Measurements from ENCODE around the gene USP50.
A peak's percentile ranks its signal among the peaks of the same experiment; 100 is the strongest.
"Not testable (repeated sequence)": the region's sequence is repeated elsewhere in the genome, so short reads cannot be mapped to it uniquely, and the experiment has no call there.

Gene USP50

GRCh38 chr15:50546566-50546965 is at the start of gene USP50:
TSS of gene USP50 (minus strand) at chr15:50546666. CDS start at chr15:50546525, 141 bp downstream.
- DNase-seq: no peak

GRCh38 chr15:50594311-50594710 is 47.8 kb upstream of the USP50 start:
- DNase-seq: no peak

GRCh38 chr15:50593761-50594160 is 47.3 kb upstream of the USP50 start:
- DNase-seq: no peak

- no peak for DNase-seq
Measured at GRCh38 chr15:50590288-50590687, 43.8 kb upstream of the USP50 start.

- DNase-seq: no peak
Measured at GRCh38 chr15:50577492-50577891, 31.0 kb upstream of the USP50 start.

GRCh38 chr15:50576166-50576565 is 29.7 kb upstream of the USP50 start:
- DNase-seq: no peak

- not testable (repeated sequence) for DNase-seq
Measured at GRCh38 chr15:50573842-50574241, 27.4 kb upstream of the USP50 start.

GRCh38 chr15:50563756-50564155 is 17.3 kb upstream of the USP50 start:
- peak; percentile 37 for DNase-seq

- peak; percentile 74 for DNase-seq
Measured at GRCh38 chr15:50562735-50563640, 16.5 kb upstream of the USP50 start.

GRCh38 chr15:50558012-50558411 is 11.5 kb upstream of the USP50 start:
- peak; percentile 33 for DNase-seq

- peak; percentile 19 for DNase-seq
Measured at GRCh38 chr15:50556642-50557371, 10.3 kb upstream of the USP50 start.

- no peak for DNase-seq
Measured at GRCh38 chr15:50552238-50552637, 5.8 kb upstream of the USP50 start.

- DNase-seq: no peak
Measured at GRCh38 chr15:50549326-50549725, 2.9 kb upstream of the USP50 start.

GRCh38 chr15:50544368-50544767 is 2.1 kb downstream of the USP50 start:
- DNase-seq: no peak

GRCh38 chr15:50543556-50543955 is 2.9 kb downstream of the USP50 start:
- DNase-seq: no peak

- DNase-seq: no peak
Measured at GRCh38 chr15:50542887-50543210, 3.6 kb downstream of the USP50 start.

- peak; percentile 4 for DNase-seq
Measured at GRCh38 chr15:50531766-50532165, 14.7 kb downstream of the USP50 start.

- no peak for DNase-seq
Measured at GRCh38 chr15:50531163-50531562, 15.3 kb downstream of the USP50 start.

- no peak for DNase-seq
Measured at GRCh38 chr15:50523851-50524251, 22.6 kb downstream of the USP50 start.

GRCh38 chr15:50519740-50520425 is 26.6 kb downstream of the USP50 start:
- DNase-seq: no peak

- no peak for DNase-seq
Measured at GRCh38 chr15:50513001-50513400, 33.5 kb downstream of the USP50 start.

GRCh38 chr15:50506121-50506520 is 40.3 kb downstream of the USP50 start:
- DNase-seq: no peak

- DNase-seq: not testable (repeated sequence)
Measured at GRCh38 chr15:50505656-50506055, 40.8 kb downstream of the USP50 start.

GRCh38 chr15:50503144-50503543 is 43.3 kb downstream of the USP50 start:
- DNase-seq: no peak

Measured in activated CD4-positive, alpha-beta T cell treated with anti-CD3 and anti-CD28 coated beads, Interleukin-10, Interleukin-2, amounts not matched to agents 100 ng/mL and 50 ng/mL, durations not matched to agents 16 hours and 8 hours (primary cell).